Measurements from ENCODE around the gene ADK. TPM values are rescaled to one million over a fixed set of nuclear protein-coding genes. Genes with fewer than 3 reads are reported as not detected.

Gene ADK
- total RNA-seq, 1 donor from 2014 or later, result 62.0 TPM

- Mint-ChIP-seq H3K9me3 (ENCODE audit: unreplicated experiment) (no peaks in the 10 kb centered on the region), H3K4me1 (ENCODE audit: low read depth, unreplicated experiment) (peaks cover 10% of the 10 kb centered on the region), H3K36me3 (ENCODE audit: low read depth, unreplicated experiment) (no peaks in the 10 kb centered on the region), H3K27ac (ENCODE audit: unreplicated experiment) (no peak overlapping the region), H3K27me3 (ENCODE audit: low read depth, unreplicated experiment) (no peaks in the 10 kb centered on the region), H3K4me3 (ENCODE audit: unreplicated experiment) (no peak overlapping the region)
- FAIRE-seq (no peak), DNase-seq (ENCODE audit: low read depth) (no peak)
- no peaks in the 10 kb centered on the region for H3K9me3 ChIP-seq (ENCODE audit: insufficient read depth, low read depth, low read length)
- H3K4me2 ChIP-seq (ENCODE audit: low read length), result no peak overlapping the region
- H3K36me3 ChIP-seq (ENCODE audit: insufficient read depth, low read length), result no peaks in the 10 kb centered on the region
- H3K4me1 ChIP-seq (ENCODE audit: insufficient read depth, low read length), result peaks cover 5% of the 10 kb centered on the region
- no peak overlapping the region for H3K4me3 ChIP-seq (ENCODE audit: insufficient read depth, low read depth, low read length)
- no peak overlapping the region for H3K27ac ChIP-seq (ENCODE audit: low read depth, low read length)
- H3K79me2 ChIP-seq (ENCODE audit: insufficient read depth, low read length), result peaks cover 2% of the 10 kb centered on the region
- TF ChIP-seq EZH2 (IDR thresholded peaks at IDR 0.05; ENCODE audit: insufficient read depth, low read length) (no peak), CTCF (IDR thresholded peaks at IDR 0.05; ENCODE audit: insufficient read depth, low read depth, low read length) (no peak)
- H3K27me3 ChIP-seq (ENCODE audit: insufficient read depth, low read length), result no peaks in the 10 kb centered on the region
- peaks cover 1% of the 10 kb centered on the region for H4K20me1 ChIP-seq (ENCODE audit: insufficient read depth, low read length)
- no peak overlapping the region for H2AFZ ChIP-seq (ENCODE audit: low read depth, low read length)
- H3K9ac ChIP-seq (ENCODE audit: low read length), result no peak overlapping the region
Measured at GRCh38 chr10:74160013-74160412, 9.0 kb downstream of the ADK start.

- Mint-ChIP-seq H3K4me3 (ENCODE audit: unreplicated experiment) (no peak overlapping the region), H3K36me3 (ENCODE audit: low read depth, unreplicated experiment) (no peaks in the 10 kb centered on the region), H3K9me3 (ENCODE audit: unreplicated experiment) (no peaks in the 10 kb centered on the region), H3K27ac (ENCODE audit: unreplicated experiment) (no peak overlapping the region), H3K4me1 (ENCODE audit: low read depth, unreplicated experiment) (peaks cover 15% of the 10 kb centered on the region), H3K27me3 (ENCODE audit: low read depth, unreplicated experiment) (no peaks in the 10 kb centered on the region)
- Histone ChIP-seq H3K27ac (ENCODE audit: low read depth, low read length) (no peak overlapping the region), H3K4me3 (ENCODE audit: insufficient read depth, low read depth, low read length) (no peak overlapping the region), H3K27me3 (ENCODE audit: insufficient read depth, low read length) (no peaks in the 10 kb centered on the region), H3K9ac (ENCODE audit: low read length) (no peak overlapping the region), H4K20me1 (ENCODE audit: insufficient read depth, low read length) (no peaks in the 10 kb centered on the region), H3K36me3 (ENCODE audit: insufficient read depth, low read length) (no peaks in the 10 kb centered on the region), H3K4me1 (ENCODE audit: insufficient read depth, low read length) (peaks cover 14% of the 10 kb centered on the region), H3K9me3 (ENCODE audit: insufficient read depth, low read depth, low read length) (no peaks in the 10 kb centered on the region), H3K4me2 (ENCODE audit: low read length) (no peak overlapping the region), H3K79me2 (ENCODE audit: insufficient read depth, low read length) (no peaks in the 10 kb centered on the region), H2AFZ (ENCODE audit: low read depth, low read length) (no peak overlapping the region)
- DNase-seq (ENCODE audit: low read depth), result no peak
- no peak for FAIRE-seq
- TF ChIP-seq CTCF (IDR thresholded peaks at IDR 0.05; ENCODE audit: insufficient read depth, low read depth, low read length), result no peak
- TF ChIP-seq EZH2 (IDR thresholded peaks at IDR 0.05; ENCODE audit: insufficient read depth, low read length), result no peak
Measured at GRCh38 chr10:74163319-74164068, 12.5 kb downstream of the ADK start.
